ENCODE data around the gene NELFB.

NELFB gene

DNA sequence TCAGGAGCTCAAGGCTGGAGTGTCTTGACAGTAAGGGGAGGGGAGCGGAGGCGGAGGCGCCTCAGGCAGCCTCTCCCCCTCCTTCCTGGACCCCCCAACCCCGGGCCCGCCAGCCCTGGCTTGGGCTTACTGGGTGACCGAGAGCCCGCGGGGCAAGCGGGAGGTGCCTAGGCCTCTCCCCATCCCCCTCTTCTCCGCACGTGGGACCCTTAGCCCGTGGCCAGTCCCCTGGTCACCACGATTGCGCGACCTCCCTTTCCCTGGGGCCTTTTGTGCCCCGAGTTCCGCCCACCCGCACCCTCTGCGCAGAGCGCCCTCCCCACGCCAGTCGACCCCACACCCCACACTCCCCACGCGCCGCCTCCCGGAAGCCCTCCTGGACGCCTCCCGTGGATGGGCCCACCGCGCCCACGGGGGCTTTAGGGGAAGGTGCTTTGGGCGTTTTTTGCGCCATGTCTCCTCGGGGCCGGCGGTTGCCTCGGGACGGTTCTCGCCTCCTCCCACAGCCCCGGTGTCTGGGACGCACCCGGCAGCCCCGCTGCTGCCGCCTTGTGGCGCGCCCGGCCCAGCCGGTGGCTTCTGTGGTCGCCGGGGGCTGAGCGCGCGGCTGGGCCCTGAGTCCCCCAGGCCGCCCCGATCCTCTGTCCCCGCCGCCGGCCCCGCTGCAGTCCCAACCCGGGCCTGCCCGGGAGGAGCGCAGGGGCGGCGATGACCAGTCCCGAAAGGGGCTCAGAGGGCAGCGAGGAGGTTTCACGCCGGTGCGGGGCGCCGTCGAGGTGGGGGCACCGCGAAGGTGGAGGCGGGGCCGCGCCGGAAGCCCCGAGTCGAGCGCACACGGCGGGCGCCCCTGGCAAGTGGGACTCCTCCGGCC lies 25.6 kb downstream of the NELFB start:
- TF ChIP-seq, protein P1, sequence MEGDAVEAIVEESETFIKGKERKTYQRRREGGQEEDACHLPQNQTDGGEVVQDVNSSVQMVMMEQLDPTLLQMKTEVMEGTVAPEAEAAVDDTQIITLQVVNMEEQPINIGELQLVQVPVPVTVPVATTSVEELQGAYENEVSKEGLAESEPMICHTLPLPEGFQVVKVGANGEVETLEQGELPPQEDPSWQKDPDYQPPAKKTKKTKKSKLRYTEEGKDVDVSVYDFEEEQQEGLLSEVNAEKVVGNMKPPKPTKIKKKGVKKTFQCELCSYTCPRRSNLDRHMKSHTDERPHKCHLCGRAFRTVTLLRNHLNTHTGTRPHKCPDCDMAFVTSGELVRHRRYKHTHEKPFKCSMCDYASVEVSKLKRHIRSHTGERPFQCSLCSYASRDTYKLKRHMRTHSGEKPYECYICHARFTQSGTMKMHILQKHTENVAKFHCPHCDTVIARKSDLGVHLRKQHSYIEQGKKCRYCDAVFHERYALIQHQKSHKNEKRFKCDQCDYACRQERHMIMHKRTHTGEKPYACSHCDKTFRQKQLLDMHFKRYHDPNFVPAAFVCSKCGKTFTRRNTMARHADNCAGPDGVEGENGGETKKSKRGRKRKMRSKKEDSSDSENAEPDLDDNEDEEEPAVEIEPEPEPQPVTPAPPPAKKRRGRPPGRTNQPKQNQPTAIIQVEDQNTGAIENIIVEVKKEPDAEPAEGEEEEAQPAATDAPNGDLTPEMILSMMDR (conservative IDR thresholded peaks at IDR 0.05; ENCODE audit: control insufficient read depth, insufficient read depth, low read depth, low read length), result no peak
- DNase-seq (ENCODE audit: low read depth), result no peak
- H3K4me3 ChIP-seq (ENCODE audit: control insufficient read depth, low read depth, low read length), result no peak overlapping the region

DNA sequence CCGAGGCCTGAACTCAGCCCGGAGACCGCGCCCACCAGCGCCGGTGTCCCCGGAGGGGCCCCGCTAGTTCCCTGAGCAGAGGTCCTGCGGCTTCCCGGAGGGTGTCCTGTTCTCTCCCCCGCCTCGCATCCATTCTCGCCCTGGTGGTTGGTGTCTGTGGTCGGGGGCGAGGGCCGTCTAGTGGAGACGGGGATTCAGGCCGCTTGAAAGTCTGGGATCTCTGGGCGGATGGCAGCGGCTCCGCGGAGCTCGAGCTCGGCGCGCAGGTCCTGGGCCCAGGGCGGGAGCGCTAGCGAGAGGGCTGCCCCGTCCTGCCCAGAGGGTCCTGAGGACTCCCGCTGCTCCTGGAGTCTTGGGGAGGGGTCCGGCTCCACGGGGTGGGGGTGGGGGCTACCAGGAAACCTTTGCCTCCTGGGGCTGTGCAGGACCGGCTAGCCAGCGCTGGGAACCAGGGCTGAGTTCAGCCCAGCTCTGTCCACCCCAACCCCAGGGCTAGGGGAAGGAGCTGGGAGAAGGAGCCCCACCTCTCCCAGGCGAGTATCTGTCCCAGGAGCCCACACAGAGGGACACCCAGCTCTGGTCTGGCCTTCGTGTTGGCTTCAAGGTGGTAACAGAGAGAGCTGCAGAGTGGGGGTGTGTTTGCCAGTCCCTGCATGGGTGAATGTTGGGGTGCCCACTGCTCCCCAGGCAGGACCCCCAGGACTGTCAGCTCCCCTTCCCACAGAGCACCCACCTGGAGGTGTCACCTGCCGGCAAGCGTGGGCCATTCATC lies 26.4 kb downstream of the NELFB start:
- no peak for DNase-seq (ENCODE audit: low read depth)
- H3K4me3 ChIP-seq (ENCODE audit: control insufficient read depth, low read depth, low read length), result no peak overlapping the region

DNA sequence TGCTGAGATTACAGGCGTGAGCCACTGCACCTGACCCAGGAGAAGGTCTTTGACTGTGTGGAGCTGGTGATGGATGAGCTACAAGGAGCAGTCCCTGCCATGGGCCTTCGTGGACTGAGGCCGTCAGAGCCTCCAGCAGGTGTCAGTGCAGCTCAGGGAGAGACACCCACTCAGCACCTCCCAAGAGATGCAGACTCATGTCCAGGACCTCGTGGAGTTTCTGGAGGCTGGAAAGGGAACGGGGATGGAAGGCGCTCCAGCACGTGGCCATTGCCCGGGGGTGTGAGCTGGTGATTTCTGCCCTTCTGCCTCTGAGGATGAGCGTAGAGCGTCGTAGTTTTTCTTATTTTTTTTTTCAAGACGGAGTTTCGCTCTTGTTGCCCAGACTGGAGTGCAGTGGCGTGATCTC lies 31.9 kb downstream of the NELFB start:
- peak; percentile 71 for DNase-seq (ENCODE audit: low read depth)
- TF ChIP-seq, protein P1 (conservative IDR thresholded peaks at IDR 0.05; ENCODE audit: control insufficient read depth, insufficient read depth, low read depth, low read length), result peak; percentile 47
- H3K4me3 ChIP-seq (ENCODE audit: control insufficient read depth, low read depth, low read length), result no peak overlapping the region

More for the DNA sequence above, 26.4 kb downstream of the NELFB start:
- TF ChIP-seq, protein P1 (conservative IDR thresholded peaks at IDR 0.05; ENCODE audit: control insufficient read depth, insufficient read depth, low read depth, low read length), result no peak

DNA sequence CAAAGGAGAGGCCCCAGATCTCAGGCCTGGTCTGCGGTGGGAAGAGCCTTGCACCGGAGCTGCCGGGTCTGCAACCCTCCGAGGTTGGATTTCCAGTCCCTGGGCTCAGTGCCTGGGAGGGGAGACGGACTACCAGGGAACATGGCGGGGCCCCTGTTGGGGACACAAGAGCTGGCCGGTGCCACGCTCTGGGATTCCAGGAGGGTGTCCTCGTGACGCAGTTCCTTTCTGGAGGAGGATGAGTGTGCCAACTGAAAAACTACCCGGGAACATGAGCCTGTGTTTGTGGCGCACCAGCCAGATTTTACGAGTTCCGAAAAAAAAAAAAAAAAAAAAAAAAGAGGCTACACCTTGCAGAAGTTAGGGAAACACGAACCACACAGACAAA lies 38.0 kb downstream of the NELFB start:
- H3K4me3 ChIP-seq (ENCODE audit: control insufficient read depth, low read depth, low read length), result no peak overlapping the region
- TF ChIP-seq, protein P1 (conservative IDR thresholded peaks at IDR 0.05; ENCODE audit: control insufficient read depth, insufficient read depth, low read depth, low read length), result no peak
- no peak for DNase-seq (ENCODE audit: low read depth)

DNA sequence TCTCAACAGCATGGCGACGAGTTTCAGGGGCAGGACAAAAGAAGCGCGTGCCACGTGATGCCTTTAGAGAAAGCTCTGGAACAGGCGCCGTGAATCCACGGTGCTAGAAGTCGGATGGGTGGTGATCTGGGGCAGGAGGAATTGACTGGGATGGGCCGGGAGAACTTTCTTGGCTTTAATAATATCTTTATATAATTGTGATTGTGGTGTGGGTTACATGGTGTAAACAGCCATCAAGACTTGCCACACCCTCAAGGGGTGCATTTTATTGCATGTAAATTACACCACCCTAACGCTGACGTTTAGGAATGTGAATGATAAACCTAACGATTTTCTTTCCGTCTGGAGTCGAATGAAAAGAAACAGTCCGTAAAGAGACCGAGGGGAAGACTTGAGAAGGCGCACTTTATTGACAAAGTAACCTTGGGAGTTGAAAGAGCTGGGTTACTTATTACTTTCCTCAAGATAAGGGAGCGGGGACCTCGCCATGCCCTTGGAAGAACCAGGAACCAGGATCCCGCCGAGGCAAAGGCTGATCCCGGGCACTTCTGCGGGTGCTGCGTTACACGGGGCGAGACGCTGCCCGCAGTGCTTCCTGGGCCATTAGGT lies 38.5 kb downstream of the NELFB start:
- H3K4me3 ChIP-seq (ENCODE audit: control insufficient read depth, low read depth, low read length), result no peak overlapping the region
- TF ChIP-seq, protein P1 (conservative IDR thresholded peaks at IDR 0.05; ENCODE audit: control insufficient read depth, insufficient read depth, low read depth, low read length), result no peak
- DNase-seq (ENCODE audit: low read depth), result no peak

DNA sequence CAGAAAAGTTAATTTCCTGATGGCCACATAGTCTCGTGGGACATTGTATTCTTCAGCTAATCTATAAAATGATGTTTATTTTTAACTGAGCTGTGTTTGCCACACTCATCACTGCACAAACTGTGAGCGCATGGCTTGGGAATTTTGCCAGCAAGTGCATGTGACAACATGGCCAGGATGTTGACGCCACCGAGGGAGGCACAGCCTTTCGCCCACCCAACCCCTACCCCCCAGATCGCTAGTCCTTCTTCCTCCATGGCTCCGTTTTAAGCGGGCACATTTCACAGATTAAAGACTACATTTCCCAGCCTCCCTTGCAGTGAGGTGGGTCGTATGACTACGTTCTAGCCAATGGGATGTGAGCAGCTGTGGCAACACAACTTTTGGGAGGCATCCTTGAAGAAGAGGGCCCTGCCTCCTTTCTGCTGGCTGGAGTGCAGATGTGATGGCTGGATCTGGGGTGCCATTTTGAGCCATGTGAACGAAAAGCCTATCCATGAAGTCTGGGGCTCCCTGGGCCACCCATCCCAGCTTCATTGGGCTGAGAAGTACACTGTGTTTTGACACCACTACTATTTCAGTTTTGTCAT lies 39.1 kb downstream of the NELFB start:
- DNase-seq (ENCODE audit: low read depth), result peak; percentile 63
- TF ChIP-seq, protein P1 (conservative IDR thresholded peaks at IDR 0.05; ENCODE audit: control insufficient read depth, insufficient read depth, low read depth, low read length), result no peak
- H3K4me3 ChIP-seq (ENCODE audit: control insufficient read depth, low read depth, low read length), result no peak overlapping the region

Measured in fibroblast of mammary gland (primary cell).